Liver (tissue), 9 donors: ENCODE measurements around the gene SEC24C. TPM values are rescaled to one million over a fixed set of nuclear protein-coding genes. Genes with fewer than 3 reads are reported as not detected.

Source experiments
- DNase-seq: peaks from one replicate; pipeline ENCODE4 v3.0.0-alpha.2; 2017; ENCODE audit warnings: low spot score
- H3K27ac ChIP-seq, 2 donors: one replicate each; pipeline ENCODE4 v1.7.0; 2013; ENCODE audit warnings: inconsistent platforms in 2 of 2, low read length in 2 of 2, control low read depth in 1 of 2, low read depth in 1 of 2, mild to moderate bottlenecking in 1 of 2
- H3K27me3 ChIP-seq, 4 donors: one replicate each; pipeline versions ENCODE4 v1.6.1 to v1.7.0; 2013; ENCODE audit warnings: low read length in 3 of 4, inconsistent platforms in 1 of 4, mild to moderate bottlenecking in 1 of 4, moderate library complexity in 1 of 4; ENCODE audit not compliant: control insufficient read depth in 4 of 4, insufficient read depth in 4 of 4
- H3K36me3 ChIP-seq, 4 donors: one replicate each; pipeline versions ENCODE4 v1.6.1 to v1.7.0; 2013; ENCODE audit warnings: low read length in 3 of 4, mild to moderate bottlenecking in 3 of 4, low read depth in 1 of 4, moderate library complexity in 1 of 4; ENCODE audit not compliant: control insufficient read depth in 4 of 4, insufficient read depth in 3 of 4
- H3K4me1 ChIP-seq, 4 donors: one replicate each; pipeline versions ENCODE4 v1.6.1 to v1.7.0; 2013; ENCODE audit warnings: low read length in 3 of 4, mild to moderate bottlenecking in 3 of 4, moderate library complexity in 1 of 4; ENCODE audit not compliant: control insufficient read depth in 4 of 4, insufficient read depth in 4 of 4
- H3K4me3 ChIP-seq, 3 donors: one replicate each; pipeline versions ENCODE4 v1.6.1 to v1.7.0; 2013; ENCODE audit warnings: low read length in 3 of 3, control low read depth in 1 of 3, low read depth in 1 of 3, mild to moderate bottlenecking in 1 of 3
- H3K9ac ChIP-seq, 2 donors: one replicate each; pipeline ENCODE4 v1.7.0; 2013; ENCODE audit warnings: low read length in 2 of 2, mild to moderate bottlenecking in 2 of 2, moderate library complexity in 2 of 2, control low read depth in 1 of 2, low read depth in 1 of 2
- H3K9me3 ChIP-seq, 4 donors: one replicate each; pipeline versions ENCODE4 v1.6.1 to v1.7.0; 2013; ENCODE audit warnings: low read length in 3 of 4; ENCODE audit not compliant: control insufficient read depth in 4 of 4
- ATF3 ChIP-seq: IDR thresholded peaks from 2 replicates; pipeline ENCODE4 v1.6.1; 2016; ENCODE audit warnings: antibody characterized with exemption
- FOXA1 ChIP-seq: IDR thresholded peaks from 2 replicates; pipeline ENCODE4 v1.6.1; 2016; ENCODE audit warnings: antibody characterized with exemption
- GABPA ChIP-seq, 2 donors: IDR thresholded peaks in 1 of 2; conservative IDR thresholded peaks in 1 of 2; 2 replicates each; pipeline ENCODE4 v1.6.1; 2016; ENCODE audit warnings: antibody characterized with exemption in 2 of 2, mild to moderate bottlenecking in 1 of 2, moderate library complexity in 1 of 2
- HNF4G ChIP-seq: IDR thresholded peaks from 2 replicates; pipeline ENCODE4 v1.6.1; 2016; ENCODE audit warnings: antibody characterized with exemption
- JUND ChIP-seq, 2 donors: IDR thresholded peaks; 2 replicates each; pipeline ENCODE4 v1.6.1; 2016; ENCODE audit warnings: antibody characterized with exemption in 2 of 2
- MAX ChIP-seq: IDR thresholded peaks from 2 replicates; pipeline ENCODE4 v1.6.1; 2016; ENCODE audit warnings: antibody characterized with exemption
- RAD21 ChIP-seq, 2 donors: IDR thresholded peaks; 2 replicates each; pipeline ENCODE4 v1.6.1; 2016; ENCODE audit warnings: antibody characterized with exemption in 2 of 2, mild to moderate bottlenecking in 2 of 2
- REST ChIP-seq: IDR thresholded peaks from 2 replicates; pipeline ENCODE4 v1.6.1; 2016; ENCODE audit warnings: antibody characterized with exemption, mild to moderate bottlenecking
- RXRA ChIP-seq, 2 donors: IDR thresholded peaks; 2 replicates each; pipeline ENCODE4 v1.6.1; 2017 to 2018; ENCODE audit warnings: antibody characterized with exemption in 2 of 2, mild to moderate bottlenecking in 1 of 2
- SP1 ChIP-seq: IDR thresholded peaks from 2 replicates; pipeline ENCODE4 v1.6.1; 2018; ENCODE audit warnings: antibody characterized with exemption, mild to moderate bottlenecking
- TAF1 ChIP-seq: conservative IDR thresholded peaks from 2 replicates; pipeline ENCODE4 v1.6.1; 2016; ENCODE audit warnings: antibody characterized with exemption, mild to moderate bottlenecking
- YY1 ChIP-seq: IDR thresholded peaks from 2 replicates; pipeline ENCODE4 v1.6.1; 2016; ENCODE audit warnings: antibody characterized with exemption, mild to moderate bottlenecking
- WGBS: extraction: QIAGEN DNeasy Blood & Tissue Kit; methylation state at CpG from one replicate; pipeline ENCODE4 v1.1.7; 2013; 5-methylcytosine and 5-hydroxymethylcytosine counted together
- polyA plus RNA-seq, 2 donors: library from polyadenylated mRNA; stranded (reverse) in 1 of 2; unstranded in 1 of 2; fragments of 200-250 nt in 1 of 2; fragments of >200 nt in 1 of 2; fragmentation: Nextera tagmentation in 1 of 2; extraction: Ambion mirVana in 1 of 2; gene quantifications; one replicate each; pipeline versions ENCODE4 v1.2.1 to v1.2.3, GENCODE V29; 2013 to 2015
- total RNA-seq, 2 donors: library from RNA; depleted of rRNA; stranded (reverse); fragments of >200 nt; gene quantifications; one replicate each; pipeline ENCODE4 v1.2.3, GENCODE V29; 2014
- TF ChIP-seq, protein P1 (sequence below): IDR thresholded peaks from 2 replicates; pipeline ENCODE4 v1.6.1; 2016; ENCODE audit warnings: antibody characterized with exemption
- TF ChIP-seq, protein P2 (sequence below): fragments of 150-350 bp; IDR thresholded peaks from 2 replicates; pipeline ENCODE4 v1.5.1; 2017; ENCODE audit warnings: improper control_type of control experiment, low read depth, low read length; ENCODE audit not compliant: missing input control
- donor health status: healthy.
- donor health status: healthy.
- donor health status: healthy.
- donor health status: healthy.
- donor health status: healthy.

SEC24C gene
- total and polyA plus RNA-seq, 4 donors: 15.0 to 48.1 (median 40.9) TPM

GRCh38 chr10:73768881-73769280 is 24.7 kb downstream of the SEC24C start:
- Histone ChIP-seq H3K36me3 (peaks cover 22 to 71% (median 57%) of the 10 kb centered on the region in 4 donors), H3K4me3 (no peak overlapping the region), H3K9me3 (no peaks in the 10 kb centered on the region), H3K27me3 (no peaks in the 10 kb centered on the region), H3K27ac (no peak overlapping the region), H3K4me1 (peaks cover 6 to 20% (median 14%) of the 10 kb centered on the region in 4 donors), H3K9ac (no peak overlapping the region)
- WGBS: 89% methylated on average over 11 of the region's 11 CpGs
- TF ChIP-seq REST: no peak
- TF ChIP-seq RXRA (IDR thresholded peaks at IDR 0.05): no peak
- TF ChIP-seq, protein P1, sequence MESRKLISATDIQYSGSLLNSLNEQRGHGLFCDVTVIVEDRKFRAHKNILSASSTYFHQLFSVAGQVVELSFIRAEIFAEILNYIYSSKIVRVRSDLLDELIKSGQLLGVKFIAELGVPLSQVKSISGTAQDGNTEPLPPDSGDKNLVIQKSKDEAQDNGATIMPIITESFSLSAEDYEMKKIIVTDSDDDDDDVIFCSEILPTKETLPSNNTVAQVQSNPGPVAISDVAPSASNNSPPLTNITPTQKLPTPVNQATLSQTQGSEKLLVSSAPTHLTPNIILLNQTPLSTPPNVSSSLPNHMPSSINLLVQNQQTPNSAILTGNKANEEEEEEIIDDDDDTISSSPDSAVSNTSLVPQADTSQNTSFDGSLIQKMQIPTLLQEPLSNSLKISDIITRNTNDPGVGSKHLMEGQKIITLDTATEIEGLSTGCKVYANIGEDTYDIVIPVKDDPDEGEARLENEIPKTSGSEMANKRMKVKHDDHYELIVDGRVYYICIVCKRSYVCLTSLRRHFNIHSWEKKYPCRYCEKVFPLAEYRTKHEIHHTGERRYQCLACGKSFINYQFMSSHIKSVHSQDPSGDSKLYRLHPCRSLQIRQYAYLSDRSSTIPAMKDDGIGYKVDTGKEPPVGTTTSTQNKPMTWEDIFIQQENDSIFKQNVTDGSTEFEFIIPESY: no peak
- no peak for TF ChIP-seq MAX
- TF ChIP-seq, protein P2, sequence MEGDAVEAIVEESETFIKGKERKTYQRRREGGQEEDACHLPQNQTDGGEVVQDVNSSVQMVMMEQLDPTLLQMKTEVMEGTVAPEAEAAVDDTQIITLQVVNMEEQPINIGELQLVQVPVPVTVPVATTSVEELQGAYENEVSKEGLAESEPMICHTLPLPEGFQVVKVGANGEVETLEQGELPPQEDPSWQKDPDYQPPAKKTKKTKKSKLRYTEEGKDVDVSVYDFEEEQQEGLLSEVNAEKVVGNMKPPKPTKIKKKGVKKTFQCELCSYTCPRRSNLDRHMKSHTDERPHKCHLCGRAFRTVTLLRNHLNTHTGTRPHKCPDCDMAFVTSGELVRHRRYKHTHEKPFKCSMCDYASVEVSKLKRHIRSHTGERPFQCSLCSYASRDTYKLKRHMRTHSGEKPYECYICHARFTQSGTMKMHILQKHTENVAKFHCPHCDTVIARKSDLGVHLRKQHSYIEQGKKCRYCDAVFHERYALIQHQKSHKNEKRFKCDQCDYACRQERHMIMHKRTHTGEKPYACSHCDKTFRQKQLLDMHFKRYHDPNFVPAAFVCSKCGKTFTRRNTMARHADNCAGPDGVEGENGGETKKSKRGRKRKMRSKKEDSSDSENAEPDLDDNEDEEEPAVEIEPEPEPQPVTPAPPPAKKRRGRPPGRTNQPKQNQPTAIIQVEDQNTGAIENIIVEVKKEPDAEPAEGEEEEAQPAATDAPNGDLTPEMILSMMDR: no peak
- no peak for TF ChIP-seq TAF1
- no peak for TF ChIP-seq JUND (IDR thresholded peaks at IDR 0.05)
- no peak for TF ChIP-seq GABPA (IDR thresholded peaks at IDR 0.05 in 1 of 2, conservative IDR thresholded peaks at IDR 0.05 in 1 of 2)
- no peak for TF ChIP-seq SP1
- no peak for DNase-seq

- Histone ChIP-seq H3K36me3 (peaks cover 21 to 68% (median 54%) of the 10 kb centered on the region in 4 donors), H3K27ac (no peak overlapping the region), H3K4me3 (no peak overlapping the region), H3K27me3 (no peaks in the 10 kb centered on the region), H3K4me1 (peaks cover 6 to 24% (median 18%) of the 10 kb centered on the region in 4 donors), H3K9ac (no peak overlapping the region), H3K9me3 (no peaks in the 10 kb centered on the region)
- TF ChIP-seq, protein P2: no peak
- TF ChIP-seq TAF1 (no peak), YY1 (no peak), RAD21 (IDR thresholded peaks at IDR 0.05) (no peak), FOXA1 (no peak), HNF4G (no peak), JUND (IDR thresholded peaks at IDR 0.05) (no peak), ATF3 (no peak), GABPA (IDR thresholded peaks at IDR 0.05 in 1 of 2, conservative IDR thresholded peaks at IDR 0.05 in 1 of 2) (no peak)
- TF ChIP-seq, protein P1: no peak
- DNase-seq: no peak
- WGBS: 95% methylated on average over 5 of the region's 5 CpGs
Measured at GRCh38 chr10:73769396-73769795, 25.2 kb downstream of the SEC24C start.
